GM18867 (cell line): Measurements from ENCODE around the gene SPACDR.
"Not testable (repeated sequence)": the region's sequence is repeated elsewhere in the genome, so short reads cannot be mapped to it uniquely, and the experiment has no call there.

Source experiments
- ATAC-seq: cut with Tn5 transposase; IDR thresholded peaks from one replicate; pipeline ENCODE4 v1.9.1; 2021; ENCODE audit warnings: mild to moderate bottlenecking, moderate library complexity; ENCODE audit not compliant: unreplicated experiment

SPACDR gene

DNA sequence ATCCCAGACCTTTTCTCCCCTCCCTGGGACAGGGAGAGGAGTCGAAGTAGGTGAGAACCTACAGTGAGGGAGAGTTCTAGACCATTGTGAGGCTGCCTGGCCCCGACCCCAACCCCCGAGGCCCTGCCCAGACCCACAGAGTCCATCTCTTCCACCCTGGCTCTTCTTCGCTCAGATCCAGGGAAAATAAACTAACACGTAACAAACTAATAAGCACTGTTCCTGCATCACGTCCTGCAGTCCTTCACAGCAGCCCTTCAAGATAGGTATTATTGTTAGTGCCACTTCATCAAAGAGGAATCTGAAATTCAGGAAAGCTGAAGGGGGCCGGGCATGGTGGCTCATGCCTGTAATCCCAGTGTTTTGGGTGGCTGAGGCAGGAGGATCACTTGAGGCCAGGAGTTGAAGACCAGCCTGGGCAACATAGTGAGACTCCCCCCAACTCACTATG lies at the start of gene SPACDR:
Gene SPACDR (minus strand): TSS at position 51 of the 451 bp plus-strand sequence. CDS start 235 bp downstream, outside the sequence.
- no peak for ATAC-seq

- ATAC-seq, result no peak
These were observed 49.3 kb upstream of the SPACDR start for GRCh38 chr7:100513212-100513810.

GRCh38 chr7:100510437-100511239 lies 46.6 kb upstream of the SPACDR start:
- ATAC-seq, result no peak

- ATAC-seq, result no peak
These were observed 45.2 kb upstream of the SPACDR start for GRCh38 chr7:100509231-100509630.

DNA sequence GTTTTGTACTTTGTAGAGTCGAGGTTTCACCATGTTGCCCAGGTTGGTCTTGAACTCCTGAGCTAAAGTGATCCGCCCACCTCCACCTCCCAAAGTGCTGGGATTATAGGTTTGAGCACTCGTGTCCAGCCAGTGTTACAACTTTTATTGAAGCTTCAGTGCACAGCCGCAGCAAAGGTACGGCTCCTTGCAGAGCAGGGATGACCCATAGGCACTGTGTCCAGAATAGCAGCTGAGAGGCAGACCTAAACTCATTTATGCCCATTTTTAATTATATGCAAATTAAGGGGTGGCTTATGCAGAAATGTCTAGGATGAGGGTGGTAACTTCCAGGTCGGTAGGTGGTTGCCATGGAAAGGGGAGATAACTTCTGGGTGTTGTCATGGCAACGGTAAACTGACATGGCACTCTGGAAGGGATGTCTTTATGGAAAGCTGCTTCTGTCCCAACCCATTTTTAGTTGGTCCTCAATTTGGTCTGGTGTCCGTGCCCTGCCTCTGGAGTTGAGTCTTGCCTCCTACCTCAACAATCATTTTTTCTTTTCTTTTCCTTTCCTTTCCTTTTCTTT lies 42.4 kb upstream of the SPACDR start:
- ATAC-seq, result no peak

DNA sequence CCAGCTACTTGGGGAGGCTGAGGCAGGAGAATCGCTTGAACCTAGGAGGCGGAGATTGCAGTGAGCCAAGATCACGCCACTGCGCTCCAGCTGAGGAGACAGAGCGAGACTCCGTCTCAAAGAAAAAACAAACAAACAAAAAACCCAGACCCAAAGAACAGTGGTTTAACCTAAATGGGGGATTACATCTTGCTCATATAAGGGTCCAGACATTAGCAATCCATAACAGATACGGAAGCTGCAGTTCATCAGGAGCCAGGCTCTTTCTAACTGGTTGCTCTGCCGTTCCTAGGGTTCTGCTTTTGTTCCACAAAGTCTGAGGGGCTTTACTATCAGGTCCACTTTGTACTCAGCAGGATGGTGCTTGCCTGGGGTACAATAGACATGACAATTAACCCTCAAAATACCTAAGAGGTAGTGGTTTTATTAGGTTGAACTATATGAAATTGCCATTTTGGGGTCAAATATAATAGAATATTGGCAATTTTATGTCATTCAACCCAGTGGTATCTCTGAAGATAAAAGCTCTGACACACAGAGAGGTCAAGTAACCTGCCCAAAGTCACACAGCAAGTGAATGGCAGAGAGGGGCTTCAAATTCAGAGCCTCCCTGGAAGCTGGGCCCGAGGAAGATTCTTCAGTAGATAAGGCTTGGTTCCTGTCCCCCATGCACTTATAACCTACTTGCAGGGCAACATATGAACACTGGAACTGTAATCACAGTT lies 41.0 kb upstream of the SPACDR start:
- no peak for ATAC-seq

DNA sequence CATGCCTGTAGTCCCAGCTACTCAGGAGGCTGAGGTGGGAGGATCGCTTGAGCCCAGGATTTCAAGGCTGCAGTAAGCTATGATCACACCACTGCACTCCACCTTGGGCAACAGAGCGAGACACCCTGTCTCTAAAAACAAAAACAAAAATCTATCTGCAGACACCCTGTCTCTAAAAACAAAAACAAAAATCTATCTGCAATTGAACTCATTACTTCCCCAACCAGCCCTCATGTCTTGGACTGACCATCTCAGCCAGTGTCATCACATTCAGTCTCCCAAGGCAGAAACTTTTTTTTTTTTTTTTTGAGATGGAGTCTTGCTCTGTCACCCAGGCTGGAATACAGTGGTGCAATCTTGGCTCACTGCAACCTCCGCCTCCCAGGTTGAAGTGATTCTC lies 40.0 kb upstream of the SPACDR start:
- not testable (repeated sequence) for ATAC-seq

DNA sequence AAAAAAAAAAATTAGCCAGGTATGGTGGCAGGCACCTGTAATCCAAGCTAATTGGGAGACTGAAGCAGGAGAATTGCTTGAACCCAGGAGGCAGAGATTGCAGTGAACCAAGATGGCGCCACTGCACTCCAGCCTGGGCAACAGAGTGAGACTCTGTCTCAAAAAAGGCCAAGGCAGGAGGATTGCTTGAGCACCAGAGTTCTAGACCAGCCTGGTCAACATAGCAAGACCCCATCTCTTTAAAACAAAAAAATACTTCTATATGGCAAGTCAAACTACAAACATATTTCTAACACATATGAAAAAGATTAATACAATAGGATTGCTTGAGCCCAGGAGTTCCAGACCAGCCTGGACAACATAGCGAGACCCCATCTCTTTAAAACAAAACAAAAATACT lies 36.7 kb upstream of the SPACDR start:
- ATAC-seq, result not testable (repeated sequence)

GRCh38 chr7:100496509-100496908 lies 32.4 kb upstream of the SPACDR start:
- no peak for ATAC-seq

DNA sequence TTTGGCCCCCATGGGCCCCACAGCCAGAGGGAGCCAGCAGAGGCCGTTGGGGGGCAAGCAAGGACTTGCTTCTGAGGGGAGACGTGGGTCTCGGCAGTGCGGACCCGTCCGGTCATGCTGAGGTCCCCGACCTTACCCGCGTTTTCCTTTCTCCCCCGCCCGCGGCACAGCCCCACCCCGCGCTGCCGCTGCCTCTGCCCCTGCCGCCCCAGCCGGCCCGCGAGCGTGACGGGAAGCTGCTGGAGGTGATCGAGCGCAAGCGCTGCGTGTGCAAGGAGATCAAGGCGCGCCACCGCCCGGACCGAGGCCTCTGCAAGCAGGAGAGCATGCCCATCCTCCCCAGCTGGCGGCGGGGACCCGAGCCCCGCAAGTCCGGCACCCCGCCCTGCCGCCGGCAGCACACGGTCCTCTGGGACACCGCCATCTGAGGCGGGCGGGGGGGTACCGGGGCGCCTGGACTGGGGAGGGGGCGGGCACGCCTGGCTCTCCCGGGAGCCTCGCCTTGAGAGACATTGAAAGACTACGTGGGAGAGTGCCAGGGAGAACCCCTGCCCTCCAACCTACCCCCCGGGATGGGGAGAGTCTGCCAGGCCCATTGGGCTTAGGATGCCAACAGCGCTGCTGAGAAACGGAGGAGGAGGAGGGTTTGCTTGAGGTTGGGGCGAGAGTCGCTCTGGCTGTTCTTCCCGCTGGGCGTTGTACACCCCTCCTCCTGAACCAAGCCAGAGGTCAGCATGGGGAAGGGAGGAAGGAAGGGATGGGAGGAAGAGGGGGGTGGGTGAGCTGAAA lies 29.6 kb upstream of the SPACDR start:
- no peak for ATAC-seq

- ATAC-seq, result no peak
These were observed 28.8 kb upstream of the SPACDR start for GRCh38 chr7:100492738-100493475.

DNA sequence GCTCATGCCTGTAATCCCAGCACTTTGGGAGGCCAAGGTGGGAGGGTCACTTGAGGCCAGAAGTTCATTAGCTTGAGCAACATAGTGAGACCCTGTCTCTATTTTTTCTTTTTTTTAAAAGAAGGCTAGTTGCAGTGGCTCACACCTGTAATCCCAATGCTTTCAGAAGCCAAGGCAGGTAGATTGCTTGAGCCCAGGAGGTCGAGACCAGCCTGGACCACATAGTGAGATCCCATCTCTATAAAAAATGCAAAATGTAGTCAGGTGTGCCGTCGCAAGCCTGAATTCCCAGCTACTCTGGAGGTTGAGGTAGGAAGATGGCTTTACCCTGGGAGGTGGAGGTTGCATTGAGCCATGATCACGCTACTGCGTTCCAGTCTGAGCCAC lies 27.1 kb upstream of the SPACDR start:
- no peak for ATAC-seq

DNA sequence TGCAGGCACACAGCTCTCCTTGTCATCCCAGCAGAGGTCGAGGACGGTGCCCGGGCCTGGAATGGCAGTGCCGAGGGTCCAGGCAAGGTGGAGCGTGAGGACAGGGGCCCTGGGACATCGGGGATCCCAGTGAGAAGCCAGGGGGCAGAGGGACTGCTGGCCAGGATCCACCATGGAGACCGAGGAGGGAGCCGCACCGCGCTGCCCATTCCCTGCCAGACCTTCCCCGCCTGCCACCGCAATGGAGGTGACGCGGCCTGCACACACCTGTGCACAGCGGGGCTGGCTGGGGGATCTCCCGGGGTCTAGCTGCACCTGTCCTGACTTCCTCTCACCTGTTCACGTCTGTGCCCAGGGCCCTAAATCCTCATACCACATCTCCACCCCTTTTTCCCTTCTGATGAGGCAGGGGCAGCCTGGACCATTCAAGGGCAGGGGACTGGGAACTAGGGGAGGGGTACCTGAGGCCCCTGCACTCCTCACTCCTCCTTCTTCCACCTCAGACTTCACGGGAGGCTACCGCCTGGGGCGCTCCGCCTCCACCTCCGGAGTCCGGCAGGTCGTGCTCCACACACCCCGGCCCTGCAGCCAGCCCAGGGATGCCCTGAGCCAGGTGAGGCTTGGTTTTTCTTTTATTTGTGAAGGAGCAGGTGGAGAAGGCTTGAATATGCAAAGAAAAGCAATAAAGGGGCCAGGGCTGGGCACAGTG lies 26.6 kb upstream of the SPACDR start:
- no peak for ATAC-seq

- ATAC-seq, result no peak
These were observed 25.8 kb upstream of the SPACDR start for GRCh38 chr7:100489824-100490223.

- ATAC-seq, result no peak
These were observed 25.1 kb upstream of the SPACDR start for GRCh38 chr7:100489121-100489520.

DNA sequence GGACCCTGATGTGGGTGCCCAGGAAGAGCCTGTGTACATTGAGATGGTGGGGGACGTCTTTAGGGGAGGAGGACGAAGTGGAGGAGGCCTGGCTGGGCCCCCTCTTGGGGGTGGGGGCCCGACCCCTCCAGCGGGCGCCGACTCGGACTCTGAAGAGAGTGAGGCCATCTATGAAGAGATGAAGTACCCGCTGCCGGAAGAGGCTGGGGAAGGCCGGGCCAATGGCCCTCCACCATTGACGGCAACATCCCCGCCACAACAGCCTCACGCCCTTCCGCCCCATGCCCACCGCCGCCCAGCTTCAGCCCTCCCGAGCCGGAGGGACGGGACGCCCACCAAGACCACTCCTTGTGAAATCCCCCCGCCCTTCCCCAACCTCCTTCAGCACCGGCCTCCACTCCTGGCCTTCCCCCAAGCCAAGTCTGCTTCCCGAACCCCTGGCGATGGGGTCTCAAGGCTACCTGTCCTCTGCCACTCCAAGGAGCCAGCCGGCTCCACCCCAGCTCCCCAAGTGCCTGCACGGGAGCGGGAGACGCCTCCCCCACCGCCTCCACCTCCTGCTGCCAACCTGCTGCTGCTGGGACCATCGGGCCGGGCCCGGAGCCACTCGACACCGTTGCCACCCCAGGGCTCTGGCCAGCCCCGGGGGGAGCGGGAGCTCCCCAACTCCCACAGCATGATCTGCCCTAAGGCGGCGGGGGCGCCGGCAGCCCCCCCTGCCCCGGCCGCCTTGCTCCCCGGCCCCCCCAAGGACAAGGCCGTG lies 24.5 kb upstream of the SPACDR start:
- ATAC-seq, result no peak

DNA sequence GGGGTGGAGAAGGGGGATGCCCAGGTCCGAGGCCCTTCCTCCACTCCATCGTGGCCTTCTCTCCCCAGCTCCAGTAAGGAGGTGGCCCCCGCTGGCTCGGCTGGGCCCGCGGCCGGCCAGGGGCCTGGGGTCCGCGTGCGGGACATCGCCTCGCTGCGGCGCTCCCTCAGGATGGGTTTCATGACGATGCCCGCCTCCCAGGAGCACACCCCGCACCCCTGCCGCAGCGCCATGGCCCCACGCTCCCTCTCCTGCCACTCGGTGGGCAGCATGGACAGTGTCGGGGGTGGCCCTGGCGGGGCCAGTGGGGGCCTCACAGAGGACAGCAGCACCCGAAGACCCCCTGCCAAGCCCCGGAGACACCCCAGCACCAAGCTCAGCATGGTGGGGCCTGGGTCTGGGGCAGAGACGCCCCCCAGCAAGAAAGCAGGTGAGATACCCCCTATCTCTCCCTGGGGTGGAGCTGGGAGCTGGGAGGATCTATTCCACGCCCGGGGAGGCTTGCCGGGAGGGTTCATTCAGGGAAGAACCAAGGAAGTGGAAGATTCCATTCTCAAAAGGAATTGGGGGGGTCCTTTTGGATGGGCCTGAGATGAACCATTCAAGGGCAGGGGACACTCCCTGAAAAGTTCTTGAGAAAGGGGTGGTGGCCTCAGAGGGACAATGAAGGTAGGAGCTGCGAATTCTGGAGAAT lies 22.8 kb upstream of the SPACDR start:
- ATAC-seq, result no peak

- no peak for ATAC-seq
These were observed 22.1 kb upstream of the SPACDR start for GRCh38 chr7:100486111-100486636.
